ENCODE measurements around the gene PUS3. TPM values are rescaled to one million over a fixed set of nuclear protein-coding genes. Genes with fewer than 3 reads are reported as not detected.

The PUS3 gene, protein sequence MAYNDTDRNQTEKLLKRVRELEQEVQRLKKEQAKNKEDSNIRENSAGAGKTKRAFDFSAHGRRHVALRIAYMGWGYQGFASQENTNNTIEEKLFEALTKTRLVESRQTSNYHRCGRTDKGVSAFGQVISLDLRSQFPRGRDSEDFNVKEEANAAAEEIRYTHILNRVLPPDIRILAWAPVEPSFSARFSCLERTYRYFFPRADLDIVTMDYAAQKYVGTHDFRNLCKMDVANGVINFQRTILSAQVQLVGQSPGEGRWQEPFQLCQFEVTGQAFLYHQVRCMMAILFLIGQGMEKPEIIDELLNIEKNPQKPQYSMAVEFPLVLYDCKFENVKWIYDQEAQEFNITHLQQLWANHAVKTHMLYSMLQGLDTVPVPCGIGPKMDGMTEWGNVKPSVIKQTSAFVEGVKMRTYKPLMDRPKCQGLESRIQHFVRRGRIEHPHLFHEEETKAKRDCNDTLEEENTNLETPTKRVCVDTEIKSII
- 9.5 and 14.0 TPM in 2 replicates for total RNA-seq (2014; rRNA removed; shearing (Covaris generic))

DNA sequence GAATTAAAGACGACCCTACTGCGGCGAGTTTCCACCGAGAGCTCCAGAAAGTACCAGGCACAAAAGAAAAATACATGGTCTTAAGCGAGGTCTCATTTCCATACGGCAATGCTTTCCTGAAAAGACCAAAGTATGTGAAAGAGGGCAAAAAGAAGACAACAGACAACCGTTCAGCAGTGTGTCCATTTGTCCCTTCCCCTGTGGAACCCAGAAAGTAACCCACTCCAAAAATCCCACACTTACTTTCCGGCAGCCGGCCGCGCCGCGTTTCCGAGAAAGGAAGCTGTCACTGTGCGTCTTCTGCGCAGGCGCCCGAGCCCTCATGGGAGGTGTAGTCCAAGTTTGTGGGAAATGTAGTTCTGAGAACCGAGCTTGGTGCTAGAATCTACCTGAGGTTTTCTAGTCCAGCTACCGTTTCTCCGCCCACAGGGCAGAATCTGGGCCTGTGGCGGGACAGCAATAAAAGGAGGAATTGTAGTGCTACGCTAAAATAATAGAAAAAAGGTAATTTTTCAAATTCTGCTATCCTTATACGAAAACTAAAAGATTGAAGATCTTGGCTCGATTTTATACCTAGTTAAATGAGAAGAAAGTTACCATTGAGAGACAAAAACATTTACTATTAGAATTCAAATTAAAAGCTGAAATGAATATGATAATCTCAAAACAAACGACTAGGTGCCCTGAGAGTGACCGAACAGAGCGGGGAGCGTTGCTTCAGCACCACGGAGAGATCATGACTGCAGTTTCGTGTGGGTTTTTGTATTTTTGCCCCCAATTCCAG lies at the start of gene PUS3:
PUS3 (minus strand) TSS at position 280 of the 784 bp plus-strand sequence. CDS start 6,922 bp downstream, outside the sequence.
- DNase-seq (ENCODE audit: low spot score): peak; percentile 50

DNA sequence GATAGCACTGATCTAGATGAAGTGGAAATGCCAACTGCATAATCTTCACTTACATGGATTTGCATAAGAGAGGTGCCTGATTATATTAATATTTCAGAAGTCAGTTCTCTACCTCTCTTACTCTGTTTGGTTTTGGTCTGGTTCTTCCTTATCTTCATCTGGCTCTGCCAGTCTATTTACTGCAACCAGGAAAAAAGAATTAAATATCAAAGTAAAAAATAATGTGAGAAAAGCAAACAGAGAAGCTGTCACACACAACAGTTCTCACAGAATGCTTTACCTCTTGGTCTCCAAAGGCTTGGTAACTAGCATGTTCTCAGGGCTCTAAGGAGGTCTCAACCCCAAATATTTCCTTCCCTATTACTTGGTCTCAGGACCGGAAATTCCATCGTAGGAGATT lies 49.6 kb upstream of the PUS3 start:
- no peak for DNase-seq (ENCODE audit: low spot score)

DNA sequence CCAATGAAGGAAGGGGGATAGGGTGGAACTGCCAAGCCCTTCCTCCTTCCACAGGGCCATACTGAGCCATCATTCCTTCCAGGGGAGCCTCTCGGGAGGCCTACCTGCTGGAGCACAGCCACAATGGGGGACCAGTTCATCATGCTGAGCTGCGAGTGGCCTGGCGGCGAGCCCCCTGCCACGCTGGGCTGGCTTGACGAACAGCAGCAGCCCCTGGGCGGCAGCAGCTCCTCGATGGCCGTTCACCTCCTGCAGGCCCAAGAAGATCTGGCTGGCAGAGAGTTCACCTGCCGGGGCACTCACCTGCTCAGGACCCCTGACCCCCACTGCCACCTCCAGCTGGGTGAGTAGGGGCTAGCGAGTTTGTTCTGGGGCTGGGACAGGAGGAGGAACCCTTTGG lies 48.7 kb upstream of the PUS3 start:
- DNase-seq (ENCODE audit: low spot score): no peak

DNA sequence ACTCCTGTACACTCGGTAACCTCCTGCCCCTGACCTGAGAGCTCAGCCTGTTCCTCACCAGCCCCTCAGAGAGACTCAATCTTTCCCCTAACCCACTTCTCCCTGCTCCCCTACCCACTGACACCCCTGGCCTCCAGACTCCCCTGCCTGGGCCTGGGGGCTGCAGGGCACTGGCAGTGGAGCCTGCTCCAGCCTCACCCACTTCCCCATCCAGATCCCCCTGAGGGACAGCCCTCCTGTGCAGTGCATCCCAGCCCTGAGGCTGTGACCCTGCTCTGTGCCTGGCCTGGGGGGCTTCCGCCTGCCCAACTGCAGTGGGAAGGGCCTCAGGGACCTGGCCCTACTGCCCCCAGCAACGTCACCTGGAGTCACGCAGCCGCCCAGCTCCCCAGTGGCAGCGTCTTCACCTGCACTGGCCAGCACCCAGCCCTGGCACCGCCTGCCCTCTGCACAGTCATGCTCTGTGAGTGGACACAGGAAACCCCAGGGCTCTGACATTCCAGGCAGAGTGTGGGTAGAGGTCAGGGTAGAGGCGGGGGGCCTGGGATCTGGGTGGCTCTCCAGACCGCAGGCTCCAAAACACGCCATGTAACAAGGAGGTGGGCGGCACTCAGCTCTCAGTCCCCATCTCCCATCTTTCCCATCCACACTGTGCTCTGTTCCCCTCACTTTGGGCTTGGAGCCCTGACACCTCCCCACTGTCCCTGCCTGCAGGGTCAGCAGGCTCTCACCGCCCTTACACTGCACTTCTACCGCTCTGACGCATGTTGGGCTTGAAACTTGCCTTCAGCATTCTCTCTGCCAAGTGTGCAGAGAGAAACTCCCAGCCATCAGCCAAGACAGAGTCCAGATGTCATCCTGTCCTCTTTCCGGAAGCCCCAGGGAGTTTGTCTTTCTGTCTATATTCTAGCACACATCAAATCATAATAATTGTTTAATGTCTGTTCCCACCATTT lies 48.0 kb upstream of the PUS3 start:
- no peak for DNase-seq (ENCODE audit: low spot score)

DNA sequence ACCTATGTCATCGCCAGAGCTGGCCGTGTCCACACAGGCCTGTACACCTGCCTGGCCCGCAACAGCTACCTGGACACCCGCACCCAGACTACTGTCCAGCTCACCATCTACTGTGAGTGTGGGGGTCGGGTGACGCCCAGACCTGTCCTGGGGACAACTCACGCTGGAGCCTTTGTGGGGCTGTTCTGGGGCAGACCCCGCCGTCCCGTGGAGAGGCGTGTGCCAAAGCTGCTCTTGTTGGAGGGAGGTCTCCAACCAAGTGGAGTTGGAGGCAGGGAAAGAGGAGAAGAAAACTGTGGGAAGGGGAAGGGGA lies 47.1 kb upstream of the PUS3 start:
- DNase-seq (ENCODE audit: low spot score): no peak

DNA sequence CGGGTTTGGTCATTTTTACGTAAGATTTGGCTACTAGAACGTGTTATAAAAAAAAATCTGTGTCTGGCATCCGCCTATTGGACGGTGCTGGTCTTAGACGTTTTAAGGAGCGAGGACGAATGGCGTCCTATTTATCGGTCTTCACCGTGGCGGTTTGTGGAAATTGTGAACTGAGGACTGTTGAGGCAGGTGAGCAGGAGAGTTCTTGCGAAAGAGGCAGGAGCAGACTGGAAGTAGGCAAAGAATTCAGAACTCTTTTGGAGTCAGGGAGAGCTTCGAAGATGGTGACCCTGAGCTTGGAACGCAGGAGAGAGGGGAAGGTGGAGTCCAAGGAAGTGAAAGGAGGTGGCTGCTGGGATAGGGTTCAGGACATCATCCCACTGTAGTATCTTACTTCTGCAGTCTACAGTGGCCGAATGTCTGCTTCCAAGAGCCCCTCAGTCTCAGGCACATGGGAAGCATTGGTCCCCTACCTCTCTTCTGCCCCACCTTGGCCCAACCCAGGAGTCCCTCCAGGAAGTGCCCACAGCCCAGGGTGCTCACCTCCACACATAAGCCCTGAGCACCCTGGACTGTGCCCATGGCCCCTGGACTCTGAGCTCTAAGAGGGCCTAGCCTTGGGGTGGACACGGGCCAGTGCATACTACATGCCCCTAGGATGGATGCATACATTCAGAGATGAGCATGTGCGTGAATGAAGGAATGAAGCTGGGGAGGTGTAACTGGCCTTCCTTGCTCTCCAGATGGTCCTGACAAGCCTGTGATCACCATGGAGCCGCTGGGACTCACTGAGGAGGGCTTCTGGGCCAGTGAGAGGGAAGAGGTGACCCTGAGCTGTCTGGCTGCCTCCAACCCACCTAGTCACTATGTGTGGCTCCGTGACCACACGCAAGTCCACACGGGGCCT lies 46.5 kb upstream of the PUS3 start:
- DNase-seq (ENCODE audit: low spot score): no peak

DNA sequence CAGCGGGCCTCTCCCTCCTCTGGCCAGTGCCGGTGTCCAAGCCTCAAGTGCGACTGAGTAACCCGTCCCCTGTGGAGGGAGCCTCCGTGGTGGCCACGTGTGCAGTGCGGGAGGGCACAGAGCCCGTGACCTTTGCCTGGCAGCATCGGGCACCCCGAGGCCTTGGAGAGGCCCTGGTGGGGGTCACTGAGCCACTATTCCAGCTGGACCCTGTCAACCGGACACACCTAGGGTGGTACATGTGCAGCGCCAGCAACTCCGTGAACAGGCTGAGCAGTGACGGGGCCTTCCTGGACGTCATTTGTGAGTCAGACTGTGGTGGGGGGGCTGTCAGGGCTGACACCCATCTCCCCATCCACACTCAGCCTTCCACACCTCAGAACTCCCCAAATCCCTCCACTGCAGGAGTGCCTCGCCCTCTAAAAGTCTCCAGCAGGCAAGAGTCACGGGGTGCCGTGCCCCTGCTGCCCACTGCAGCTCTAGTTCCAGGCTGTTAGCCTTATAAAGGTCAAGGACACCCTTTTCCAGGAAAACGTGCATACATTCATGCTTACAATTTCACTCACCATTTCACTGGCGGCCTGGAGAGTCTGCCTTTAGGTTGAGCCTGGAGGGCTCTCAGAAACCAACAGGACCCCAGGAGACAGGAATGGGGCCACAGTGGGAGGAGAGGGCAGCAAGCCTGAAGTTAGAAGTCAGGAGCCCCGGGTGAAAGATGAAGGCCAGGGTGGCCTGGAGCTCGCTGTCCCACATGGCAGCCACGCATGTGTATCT lies 45.5 kb upstream of the PUS3 start:
- DNase-seq (ENCODE audit: low spot score): no peak

DNA sequence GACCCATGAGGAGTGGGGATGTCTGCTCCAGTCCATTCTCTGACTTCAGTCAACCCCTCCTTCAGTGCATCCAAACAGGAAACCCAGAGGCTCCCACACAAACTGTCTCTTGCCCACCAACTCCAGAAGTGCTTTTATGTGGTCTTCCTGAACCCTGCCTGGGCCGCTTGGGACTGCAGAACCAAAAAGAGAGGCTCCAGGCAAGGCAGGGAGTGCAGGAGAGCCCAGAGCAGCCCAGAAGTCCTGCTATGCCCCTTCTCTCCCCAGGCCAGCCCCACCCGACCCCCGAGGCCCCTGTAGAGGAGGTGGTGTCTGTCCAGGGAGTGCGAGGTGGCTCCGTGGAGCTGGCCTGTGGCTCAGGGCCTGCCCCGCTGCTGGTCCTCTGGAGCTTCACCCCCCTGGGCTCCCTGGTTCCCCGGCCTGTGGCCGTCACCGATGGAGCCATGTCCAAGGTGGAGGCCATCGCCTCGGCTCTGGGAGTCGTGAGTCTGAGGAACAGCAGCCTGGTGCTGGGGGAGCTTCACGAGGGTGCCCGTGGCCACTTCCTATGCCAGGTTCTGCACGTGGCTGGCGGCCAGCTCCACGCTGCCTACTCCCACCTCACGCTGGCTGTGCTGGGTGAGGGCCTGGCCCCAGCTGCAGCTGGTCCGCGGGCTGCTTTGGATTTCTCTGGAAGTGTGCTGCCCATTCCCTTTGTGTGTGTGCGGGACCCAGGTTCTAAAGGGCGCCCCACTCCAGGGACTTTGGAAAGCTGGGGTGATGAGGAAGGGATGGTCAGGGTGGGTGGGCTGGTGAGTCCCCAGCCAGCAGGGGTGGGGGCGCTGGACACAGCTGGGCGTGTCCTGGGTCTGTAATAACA lies 44.6 kb upstream of the PUS3 start:
- no peak for DNase-seq (ENCODE audit: low spot score)

DNA sequence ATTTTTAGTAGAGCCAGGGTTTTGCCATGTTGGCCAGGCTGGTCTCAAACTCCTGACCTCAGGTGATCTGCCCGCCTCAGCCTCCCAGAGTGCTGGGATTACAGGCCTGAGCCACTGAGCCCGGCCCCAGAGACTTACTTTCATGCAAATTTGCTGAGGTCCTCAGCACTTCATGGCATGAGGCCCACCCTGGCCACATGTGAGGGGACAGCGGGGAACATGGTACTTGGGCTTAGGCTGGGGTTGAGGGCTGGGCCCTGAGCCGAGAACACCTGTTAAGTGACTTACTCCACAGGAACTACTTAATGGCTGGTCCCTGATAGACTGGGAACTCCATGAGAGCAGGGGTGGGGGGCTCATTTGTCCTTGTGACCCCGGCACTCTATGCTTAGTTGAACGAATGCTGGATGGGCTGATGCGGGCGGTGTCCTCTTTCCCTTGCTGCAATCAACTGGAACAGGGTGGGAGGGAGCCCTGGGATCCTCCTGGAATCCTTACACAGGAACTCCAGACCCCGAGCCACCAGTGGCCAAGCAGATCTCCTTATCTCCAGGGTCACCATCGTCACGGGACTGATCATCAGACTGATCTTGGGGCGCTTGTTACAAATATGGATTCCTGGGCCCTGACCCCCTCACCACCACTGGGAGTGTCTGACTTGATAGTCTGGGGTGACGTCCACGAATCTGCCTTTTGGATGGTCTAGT lies 43.9 kb upstream of the PUS3 start:
- DNase-seq (ENCODE audit: low spot score): no peak

DNA sequence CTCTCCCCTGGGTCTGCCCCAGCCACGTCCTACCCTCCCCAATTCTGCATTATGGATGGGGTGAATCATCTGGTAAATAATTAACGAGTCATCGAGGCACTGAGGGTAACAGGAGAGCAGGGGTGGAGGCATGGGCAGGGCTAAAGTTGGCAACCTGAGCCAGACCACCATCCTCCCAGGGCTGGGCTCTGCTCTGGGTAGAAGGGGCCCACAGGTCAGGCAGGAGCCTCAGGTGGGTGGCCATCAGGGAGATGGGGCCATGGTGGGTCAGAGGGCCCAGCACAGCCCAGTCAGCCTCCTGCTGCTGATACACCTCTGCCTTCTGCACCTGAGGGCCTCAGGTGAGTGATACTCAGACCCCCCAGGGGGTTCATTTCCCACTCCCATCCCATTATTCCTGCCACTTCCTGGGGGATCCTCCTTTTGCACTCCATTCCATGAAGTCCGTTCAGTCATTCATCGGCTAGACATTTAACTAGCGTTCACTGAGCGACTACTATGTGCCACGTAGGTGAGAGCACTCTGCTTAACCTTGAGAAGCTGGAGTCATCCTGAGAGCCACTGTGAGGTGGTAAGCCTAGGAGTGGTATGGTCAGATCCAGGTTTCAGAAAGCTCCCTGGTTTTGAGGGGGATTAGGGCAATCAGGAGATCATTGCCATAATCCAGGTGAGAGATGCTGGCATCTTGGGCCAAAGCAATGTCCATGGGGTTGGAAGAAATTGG lies 43.0 kb upstream of the PUS3 start, which contains the start of gene VSIG10L2:
VSIG10L2 (plus strand) TSS at position 248 of the 724 bp plus-strand sequence; CDS start at position 260, 12 bp downstream.
- DNase-seq (ENCODE audit: low spot score): no peak

DNA sequence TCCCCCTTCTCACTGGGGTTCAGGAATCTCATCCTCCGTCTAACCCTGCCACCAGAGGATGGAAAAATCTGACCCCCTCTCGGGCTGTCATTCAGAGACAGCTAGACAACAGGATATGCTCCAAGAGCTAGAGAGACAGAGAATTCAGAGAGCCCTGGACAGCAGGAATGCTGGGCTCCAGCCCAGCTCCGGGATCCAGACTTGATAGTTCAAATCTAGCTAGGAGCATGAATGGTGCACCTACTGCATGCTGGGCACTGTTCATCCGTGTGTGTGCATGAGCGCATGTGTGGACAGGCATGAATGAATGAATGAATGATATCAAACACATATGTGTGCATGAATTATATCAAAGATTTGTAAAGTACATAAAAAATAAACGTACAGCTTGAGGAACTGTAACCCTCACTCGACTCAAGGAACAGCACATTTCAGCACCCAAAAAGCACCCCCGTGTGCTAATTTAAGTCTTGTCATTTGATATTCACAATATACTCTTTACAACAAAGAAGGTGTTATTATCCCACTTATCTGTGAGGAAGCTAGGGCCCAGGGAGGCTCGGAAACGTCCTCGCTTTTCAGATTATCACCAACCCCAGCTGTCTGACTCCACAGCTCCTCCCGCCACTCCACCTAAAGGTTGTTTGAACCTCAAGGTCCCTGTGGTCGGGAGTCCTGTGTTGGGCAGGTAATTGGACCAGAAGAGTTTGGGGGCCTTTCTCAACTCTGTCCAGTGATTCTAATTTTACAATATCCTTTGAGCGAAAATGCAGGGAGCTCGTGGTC lies 42.2 kb upstream of the PUS3 start:
- no peak for DNase-seq (ENCODE audit: low spot score)

DNA sequence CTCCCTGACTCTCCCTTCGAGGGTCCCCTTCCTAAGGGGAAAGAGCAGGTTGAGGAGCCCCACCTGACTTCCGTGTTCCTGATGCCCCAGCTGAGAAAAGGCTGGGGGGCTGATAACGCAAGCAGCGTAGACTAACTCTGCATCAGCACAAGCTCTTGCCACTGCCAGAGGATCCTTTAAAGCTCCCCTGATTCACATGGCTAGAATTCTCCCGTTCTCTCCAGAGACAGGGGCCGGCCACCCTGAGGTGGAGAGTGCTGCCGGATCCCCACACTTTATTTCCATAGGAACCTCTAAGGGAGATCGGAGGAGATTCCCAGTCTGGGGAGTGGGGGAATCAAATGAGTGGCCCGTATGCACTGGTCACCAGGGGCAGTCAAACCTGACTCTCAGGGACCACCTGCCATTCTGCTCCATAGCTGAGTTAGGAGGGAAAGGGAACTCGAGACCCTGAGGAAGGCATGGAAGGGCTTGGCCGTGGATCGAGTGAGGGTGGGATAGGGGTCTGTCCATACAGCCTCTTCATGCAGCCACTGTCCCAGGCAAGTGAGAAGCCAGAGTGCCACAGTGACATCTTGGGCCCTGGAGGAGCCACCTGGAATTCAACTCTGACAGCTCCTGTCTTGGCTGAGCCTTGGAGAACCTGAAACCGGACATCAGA lies 41.5 kb upstream of the PUS3 start:
- DNase-seq (ENCODE audit: low spot score): no peak

DNA sequence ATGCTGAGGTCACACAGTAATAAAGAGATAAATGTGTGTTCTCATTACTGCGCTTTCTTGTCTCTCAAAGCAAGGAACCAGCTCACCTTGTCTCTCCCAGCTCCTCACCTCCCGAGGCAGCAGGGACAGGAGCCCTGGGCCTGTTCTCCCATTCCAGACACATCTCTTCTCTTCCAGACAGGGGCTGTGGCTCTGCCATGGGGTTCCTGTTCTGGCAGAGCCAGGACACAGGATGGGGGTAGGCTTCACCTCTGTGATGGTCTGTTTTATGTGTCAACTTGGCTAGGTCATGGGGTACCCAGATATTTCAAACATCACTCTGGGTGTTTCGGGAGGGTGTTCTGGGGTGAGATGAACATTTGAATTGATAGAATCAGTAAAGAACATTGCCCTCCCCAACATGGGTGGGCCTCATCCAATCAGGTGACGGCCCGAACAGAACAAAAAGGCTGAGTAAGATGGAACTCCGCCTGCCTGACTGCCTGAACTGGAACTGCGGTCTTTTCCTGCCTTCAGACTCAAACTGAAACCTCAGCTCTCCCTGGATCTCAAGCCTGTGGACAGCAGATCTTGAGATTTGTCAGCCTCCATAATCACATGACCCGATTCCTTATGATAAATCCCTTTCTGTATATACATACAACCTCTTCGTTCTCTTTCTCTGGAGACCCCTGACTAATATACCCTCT lies 40.8 kb upstream of the PUS3 start:
- no peak for DNase-seq (ENCODE audit: low spot score)

DNA sequence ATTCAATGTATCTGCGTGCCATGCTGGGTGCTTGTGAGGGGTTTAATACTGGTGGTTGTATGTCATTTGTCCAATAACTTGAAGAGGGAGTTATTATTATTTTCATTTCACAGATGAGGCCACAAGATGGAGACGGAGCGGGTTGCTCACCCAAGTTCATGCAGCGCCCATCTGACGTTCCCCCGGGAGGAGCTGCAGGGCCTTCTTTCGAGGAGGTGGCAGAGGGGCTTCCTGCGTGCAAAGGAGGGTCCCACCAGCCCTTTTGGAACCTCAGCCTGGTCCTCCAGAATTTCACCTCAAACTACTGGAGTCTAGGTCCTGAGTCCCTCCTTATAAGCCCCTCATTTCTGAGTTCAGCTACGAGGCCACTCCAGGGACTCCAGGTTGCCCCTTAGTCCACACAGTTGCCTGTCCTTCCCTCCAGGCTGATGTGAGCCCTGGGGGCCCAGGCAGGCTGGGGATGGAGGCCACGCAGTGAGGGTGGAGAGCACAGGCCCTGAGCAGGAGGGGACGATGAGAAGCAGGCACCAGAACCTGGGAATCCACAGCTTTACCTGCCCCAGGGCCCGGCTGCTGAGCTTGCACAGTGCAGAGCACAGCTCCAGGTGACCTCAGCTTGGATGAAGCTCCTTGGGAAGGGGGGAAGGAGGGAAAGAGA lies 39.9 kb upstream of the PUS3 start:
- DNase-seq (ENCODE audit: low spot score): no peak
